Activated CD8-positive, alpha-beta T cell treated with anti-CD3 and anti-CD28 coated beads for 36 hours (primary cell): ENCODE measurements around the gene TMCC2. TPM values are rescaled to one million over a fixed set of nuclear protein-coding genes. Genes with fewer than 3 reads are reported as not detected.
A peak's percentile ranks its signal among the peaks of the same experiment; 100 is the strongest.

Experiments used
- ATAC-seq: fragments of 200-7000 bp; cut with Tn5 transposase; one replicate; pipeline ENCODE4 v1.10.0; 2021; ENCODE audit warnings: mild to moderate bottlenecking, moderate library complexity
- CTCF ChIA-PET: fragments of 350-600 bp; sonication (Branson Sonifier 250); formaldehyde crosslinking; loops from one replicate; lab custom pipeline; 2021; ENCODE audit warnings: antibody characterized with exemption; lab: Charles Lee
- POLR2A ChIA-PET: fragments of 350-600 bp; sonication (Branson Sonifier 250); formaldehyde crosslinking; loops from one replicate; lab custom pipeline; 2021; ENCODE audit warnings: antibody characterized with exemption; lab: Charles Lee
- DNase-seq: peaks from one replicate; pipeline ENCODE4 v3.0.0-alpha.2; 2020
- H3K27ac Mint-ChIP-seq: one replicate; pipeline ENCODE4 v1.8.0; 2021; ENCODE audit warnings: mild to moderate bottlenecking, mixed read lengths
- H3K27me3 Mint-ChIP-seq: one replicate; pipeline ENCODE4 v1.8.0; 2021; ENCODE audit warnings: mixed read lengths
- H3K36me3 Mint-ChIP-seq: one replicate; pipeline ENCODE4 v1.8.0; 2021; ENCODE audit warnings: low read depth, mixed read lengths
- H3K4me1 Mint-ChIP-seq: one replicate; pipeline ENCODE4 v1.8.0; 2021; ENCODE audit warnings: low read depth, mixed read lengths
- H3K4me3 Mint-ChIP-seq: one replicate; pipeline ENCODE4 v1.8.0; 2021; ENCODE audit warnings: mild to moderate bottlenecking, moderate library complexity, mixed read lengths
- H3K9me3 Mint-ChIP-seq: one replicate; pipeline ENCODE4 v1.8.0; 2021; ENCODE audit warnings: mixed read lengths
- CTCF ChIP-seq: fragments of 200-600 bp; IDR thresholded peaks from one replicate; pipeline ENCODE4 v1.8.0; 2022; ENCODE audit warnings: antibody characterized with exemption, mild to moderate bottlenecking
- intact Hi-C: fragments of 100-400 bp; cut with micrococcal nuclease; formaldehyde crosslinking; loops from one replicate; pipeline ENCODE4 v1.10.0; 2022
- total RNA-seq, 2 experiments: library from RNA; stranded (reverse); gene quantifications; one replicate each; pipeline ENCODE4 v1.2.3, GENCODE V29; 2021

The TMCC2 gene
- total RNA-seq, 2 experiments from 2014 or later: 6.6 to 7.1 TPM

- H3K27ac Mint-ChIP-seq: no peak overlapping the region
- no peaks in the 10 kb centered on the region for H3K9me3 Mint-ChIP-seq
- TF ChIP-seq CTCF: no peak
- CTCF ChIA-PET: interaction anchor here (1.3 to 17.4 kb wide), 3 partner anchors 21 to 95 kb away, joined by 3 to 411 read pairs (median 3); no protein-coding TSS in a partner anchor
- no peaks in the 10 kb centered on the region for H3K27me3 Mint-ChIP-seq
- H3K4me3 Mint-ChIP-seq: no peak overlapping the region
- ATAC-seq (no peak), DNase-seq (no peak)
- peaks cover 6% of the 10 kb centered on the region for H3K36me3 Mint-ChIP-seq
- intact Hi-C loops: no loop called here
- peaks cover 62% of the 10 kb centered on the region for H3K4me1 Mint-ChIP-seq
- POLR2A ChIA-PET: interaction anchor here (0.7 to 2.1 kb wide), 4 partner anchors 8 to 50 kb away, joined by 3 to 5 read pairs (median 4); partner anchors contain the start of gene TMCC2
Measured at GRCh38 chr1:205235951-205236350, 8.2 kb downstream of the TMCC2 start.

- CTCF ChIA-PET: interaction anchor here (1.3 to 17.4 kb wide), 3 partner anchors 8 to 95 kb away, joined by 3 to 411 read pairs (median 101); partner anchors contain the start of gene TMCC2
- intact Hi-C loops: no loop called here
- Mint-ChIP-seq H3K36me3 (peaks cover 9% of the 10 kb centered on the region), H3K27me3 (no peaks in the 10 kb centered on the region), H3K9me3 (no peaks in the 10 kb centered on the region), H3K4me1 (peaks cover 59% of the 10 kb centered on the region), H3K27ac (peak overlapping the region; percentile 36), H3K4me3 (no peak overlapping the region)
- POLR2A ChIA-PET: interaction anchor here (2.1 kb wide), 1 partner anchor 8 kb away, joined by 5 read pairs; the partner anchor contains the start of gene TMCC2
- DNase-seq (no peak), ATAC-seq (no peak)
- TF ChIP-seq CTCF: no peak
Measured at GRCh38 chr1:205236526-205236925, 8.8 kb downstream of the TMCC2 start.

DNA sequence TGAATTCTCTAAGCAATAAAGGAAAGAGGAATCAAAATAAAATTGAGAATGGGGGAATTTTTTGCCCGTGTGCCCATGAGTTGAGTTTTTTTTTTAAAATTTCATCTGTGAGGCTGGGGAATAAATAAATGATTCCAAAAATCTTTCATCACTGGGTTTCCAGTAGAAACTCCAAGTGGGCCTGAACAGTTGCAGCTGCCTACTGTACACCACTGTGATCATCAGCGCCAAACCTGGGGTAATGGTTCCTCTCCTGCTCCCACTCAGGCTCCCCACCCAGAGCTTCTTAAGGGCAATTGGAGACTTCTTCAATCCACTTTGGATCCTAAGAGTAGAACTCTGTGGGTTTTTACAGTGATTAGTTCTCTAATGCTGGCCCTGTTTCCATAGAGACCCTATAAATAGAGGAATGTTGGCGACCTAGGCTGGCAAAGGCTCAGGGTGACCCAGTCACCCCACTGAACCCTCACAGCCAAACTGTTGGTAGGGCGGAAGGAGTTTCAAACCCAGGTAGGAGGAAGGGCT, 9.3 kb downstream of the TMCC2 start:
- intact Hi-C loops: no loop called here
- Mint-ChIP-seq H3K4me3 (no peak overlapping the region), H3K9me3 (no peaks in the 10 kb centered on the region), H3K27ac (peak overlapping the region; percentile 91), H3K4me1 (peaks cover 54% of the 10 kb centered on the region), H3K36me3 (peaks cover 9% of the 10 kb centered on the region), H3K27me3 (no peaks in the 10 kb centered on the region)
- TF ChIP-seq CTCF: no peak
- ATAC-seq (no peak), DNase-seq (no peak)
- ChIA-PET CTCF (interaction anchor here (1.3 to 17.4 kb wide), 4 partner anchors 8 to 96 kb away, joined by 3 to 411 read pairs (median 54); partner anchors contain the start of gene TMCC2), POLR2A (interaction anchor here (0.8 to 2.1 kb wide), 2 partner anchors 9 to 51 kb away, joined by 4 to 5 read pairs; partner anchors contain the start of gene TMCC2)

DNA sequence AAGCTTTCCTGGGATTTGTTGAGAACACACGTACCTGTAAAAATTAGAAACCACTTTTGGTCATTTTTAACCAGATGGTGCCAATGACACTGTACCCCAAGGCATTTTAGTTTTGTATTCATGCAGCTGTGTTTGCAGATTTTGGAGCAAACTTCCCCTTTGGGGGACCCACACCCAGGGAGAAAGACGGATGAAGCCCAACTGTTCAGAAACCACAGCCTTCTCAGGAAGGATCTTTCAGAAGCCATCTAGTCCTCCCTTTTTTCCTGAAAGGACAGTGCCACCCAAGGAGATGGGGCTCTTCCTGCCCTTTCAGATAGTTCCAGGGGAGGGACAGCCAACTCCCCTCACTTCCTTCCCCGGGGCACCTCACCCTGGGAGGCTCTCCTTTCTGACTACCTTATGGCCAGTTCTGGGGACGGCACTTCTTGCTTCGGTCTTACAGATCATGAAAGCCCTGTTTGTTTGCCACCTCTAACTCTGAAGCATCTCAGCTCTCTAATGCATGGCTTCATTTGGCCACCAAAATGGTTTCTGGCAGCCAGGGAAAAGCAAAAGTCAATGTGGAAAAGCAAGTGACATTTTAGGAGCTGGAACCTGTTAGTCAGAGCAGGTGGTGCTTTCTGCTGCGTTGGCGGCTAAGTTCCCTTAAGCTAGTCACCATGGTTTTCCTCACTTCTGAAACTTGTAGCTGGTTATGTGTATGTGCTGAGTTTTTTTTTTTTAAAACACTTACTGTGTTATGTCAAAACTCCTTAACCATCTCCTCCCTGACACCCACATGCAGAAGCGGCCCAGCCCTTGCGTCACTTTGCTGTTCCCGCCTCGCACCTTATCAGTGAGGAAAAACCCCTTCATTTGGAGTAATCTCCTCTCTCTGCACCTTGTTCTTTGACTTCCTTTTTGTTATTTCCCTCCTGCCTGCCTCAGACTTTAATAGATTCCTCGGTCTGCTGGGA, 10.1 kb downstream of the TMCC2 start:
- CTCF ChIA-PET: interaction anchor here (1.2 to 17.4 kb wide), 5 partner anchors 9 to 249 kb away, joined by 3 to 411 read pairs (median 6); partner anchors contain the start of gene TMCC2
- Mint-ChIP-seq H3K36me3 (peaks cover 15% of the 10 kb centered on the region), H3K4me1 (peaks cover 48% of the 10 kb centered on the region), H3K27ac (peak overlapping the region; percentile 91), H3K27me3 (no peaks in the 10 kb centered on the region), H3K9me3 (no peaks in the 10 kb centered on the region), H3K4me3 (peak overlapping the region; percentile 40)
- TF ChIP-seq CTCF: no peak
- intact Hi-C loops: no loop called here
- POLR2A ChIA-PET: interaction anchor here (0.6 to 2.7 kb wide), 7 partner anchors 8 to 52 kb away, joined by 3 to 8 read pairs (median 4); partner anchors contain the start of gene TMCC2
- ATAC-seq (peak; percentile 89), DNase-seq (peak; percentile 75)
